ENCODE measurements around the gene LPCAT3. TPM values are rescaled to one million over a fixed set of nuclear protein-coding genes. Genes with fewer than 3 reads are reported as not detected.

Gene LPCAT3
- total RNA-seq, 1 donor from 2014 or later, result 34.4 TPM

GRCh38 chr12:6948873-6949594 lies 69.2 kb downstream of the LPCAT3 start:
- H3K4me3 Mint-ChIP-seq, result peak overlapping the region; percentile 34
- no peaks in the 10 kb centered on the region for H3K9me3 Mint-ChIP-seq

DNA sequence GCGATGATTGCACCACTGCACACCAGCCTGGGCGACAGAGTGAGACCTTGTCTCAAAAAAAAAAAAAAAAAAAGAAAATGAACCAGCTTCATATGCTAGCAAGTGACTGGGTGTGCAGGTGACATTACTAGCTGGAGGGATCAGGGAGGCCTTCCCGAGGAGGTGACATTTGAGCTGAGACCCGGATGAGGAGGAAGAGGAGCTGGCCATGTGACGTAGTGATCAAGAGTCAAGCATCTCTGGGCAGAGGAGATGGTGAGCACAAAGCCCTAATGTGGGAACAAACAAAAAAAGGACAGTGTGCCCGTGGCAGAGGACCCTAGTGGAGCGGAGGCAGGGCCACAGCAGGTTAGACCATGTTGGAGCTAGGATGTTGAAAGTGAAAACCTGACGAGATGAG lies 70.7 kb downstream of the LPCAT3 start:
- Mint-ChIP-seq H3K9me3 (no peaks in the 10 kb centered on the region), H3K27me3 (peaks cover 9% of the 10 kb centered on the region), H3K27ac (no peak overlapping the region), H3K4me1 (ENCODE audit: unreplicated experiment) (no peaks in the 10 kb centered on the region), H3K36me3 (peaks cover 4% of the 10 kb centered on the region), H3K4me3 (no peak overlapping the region)
- TF ChIP-seq, protein P1, sequence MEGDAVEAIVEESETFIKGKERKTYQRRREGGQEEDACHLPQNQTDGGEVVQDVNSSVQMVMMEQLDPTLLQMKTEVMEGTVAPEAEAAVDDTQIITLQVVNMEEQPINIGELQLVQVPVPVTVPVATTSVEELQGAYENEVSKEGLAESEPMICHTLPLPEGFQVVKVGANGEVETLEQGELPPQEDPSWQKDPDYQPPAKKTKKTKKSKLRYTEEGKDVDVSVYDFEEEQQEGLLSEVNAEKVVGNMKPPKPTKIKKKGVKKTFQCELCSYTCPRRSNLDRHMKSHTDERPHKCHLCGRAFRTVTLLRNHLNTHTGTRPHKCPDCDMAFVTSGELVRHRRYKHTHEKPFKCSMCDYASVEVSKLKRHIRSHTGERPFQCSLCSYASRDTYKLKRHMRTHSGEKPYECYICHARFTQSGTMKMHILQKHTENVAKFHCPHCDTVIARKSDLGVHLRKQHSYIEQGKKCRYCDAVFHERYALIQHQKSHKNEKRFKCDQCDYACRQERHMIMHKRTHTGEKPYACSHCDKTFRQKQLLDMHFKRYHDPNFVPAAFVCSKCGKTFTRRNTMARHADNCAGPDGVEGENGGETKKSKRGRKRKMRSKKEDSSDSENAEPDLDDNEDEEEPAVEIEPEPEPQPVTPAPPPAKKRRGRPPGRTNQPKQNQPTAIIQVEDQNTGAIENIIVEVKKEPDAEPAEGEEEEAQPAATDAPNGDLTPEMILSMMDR (conservative IDR thresholded peaks at IDR 0.05), result no peak
- no peak for DNase-seq (ENCODE audit: extremely low spot score, unreplicated experiment)

More at GRCh38 chr12:6948873-6949594, 69.2 kb downstream of the LPCAT3 start:
- Mint-ChIP-seq H3K36me3 (peaks cover 4% of the 10 kb centered on the region), H3K27me3 (peaks cover 4% of the 10 kb centered on the region), H3K4me1 (ENCODE audit: unreplicated experiment) (peaks cover 2% of the 10 kb centered on the region), H3K27ac (peak overlapping the region; percentile 42)
- DNase-seq (ENCODE audit: extremely low spot score, unreplicated experiment), result no peak
- TF ChIP-seq, protein P1 (conservative IDR thresholded peaks at IDR 0.05), result no peak

DNA sequence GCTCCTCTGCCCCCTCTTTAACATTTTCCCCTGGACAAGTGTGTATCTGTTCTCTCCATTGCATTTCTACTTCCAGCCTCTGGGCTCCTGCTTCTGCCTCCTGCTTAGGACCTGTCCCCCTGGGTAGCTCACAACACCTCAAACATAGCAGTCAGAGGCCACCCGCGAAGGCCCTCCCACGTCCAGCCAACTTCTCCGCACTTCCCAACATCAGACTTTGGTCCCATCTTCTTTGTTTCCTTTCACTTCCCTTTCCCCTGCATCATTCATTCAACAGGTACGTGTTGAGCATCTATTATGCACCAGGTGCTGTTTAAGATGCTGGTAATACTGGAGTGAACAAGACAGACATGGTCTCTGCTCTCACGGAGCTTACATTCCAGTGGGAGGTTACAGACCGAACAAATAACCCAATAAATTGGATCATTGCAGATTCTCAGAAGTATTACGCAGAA lies 71.3 kb downstream of the LPCAT3 start:
- peaks cover 8% of the 10 kb centered on the region for H3K36me3 Mint-ChIP-seq
- no peaks in the 10 kb centered on the region for H3K4me1 Mint-ChIP-seq (ENCODE audit: unreplicated experiment)
- H3K4me3 Mint-ChIP-seq, result peak overlapping the region; percentile 84
- peak overlapping the region; percentile 99 for H3K27ac Mint-ChIP-seq
- H3K9me3 Mint-ChIP-seq, result no peaks in the 10 kb centered on the region
- TF ChIP-seq, protein P1 (conservative IDR thresholded peaks at IDR 0.05), result no peak
- DNase-seq (ENCODE audit: extremely low spot score, unreplicated experiment), result no peak
- peaks cover 9% of the 10 kb centered on the region for H3K27me3 Mint-ChIP-seq

DNA sequence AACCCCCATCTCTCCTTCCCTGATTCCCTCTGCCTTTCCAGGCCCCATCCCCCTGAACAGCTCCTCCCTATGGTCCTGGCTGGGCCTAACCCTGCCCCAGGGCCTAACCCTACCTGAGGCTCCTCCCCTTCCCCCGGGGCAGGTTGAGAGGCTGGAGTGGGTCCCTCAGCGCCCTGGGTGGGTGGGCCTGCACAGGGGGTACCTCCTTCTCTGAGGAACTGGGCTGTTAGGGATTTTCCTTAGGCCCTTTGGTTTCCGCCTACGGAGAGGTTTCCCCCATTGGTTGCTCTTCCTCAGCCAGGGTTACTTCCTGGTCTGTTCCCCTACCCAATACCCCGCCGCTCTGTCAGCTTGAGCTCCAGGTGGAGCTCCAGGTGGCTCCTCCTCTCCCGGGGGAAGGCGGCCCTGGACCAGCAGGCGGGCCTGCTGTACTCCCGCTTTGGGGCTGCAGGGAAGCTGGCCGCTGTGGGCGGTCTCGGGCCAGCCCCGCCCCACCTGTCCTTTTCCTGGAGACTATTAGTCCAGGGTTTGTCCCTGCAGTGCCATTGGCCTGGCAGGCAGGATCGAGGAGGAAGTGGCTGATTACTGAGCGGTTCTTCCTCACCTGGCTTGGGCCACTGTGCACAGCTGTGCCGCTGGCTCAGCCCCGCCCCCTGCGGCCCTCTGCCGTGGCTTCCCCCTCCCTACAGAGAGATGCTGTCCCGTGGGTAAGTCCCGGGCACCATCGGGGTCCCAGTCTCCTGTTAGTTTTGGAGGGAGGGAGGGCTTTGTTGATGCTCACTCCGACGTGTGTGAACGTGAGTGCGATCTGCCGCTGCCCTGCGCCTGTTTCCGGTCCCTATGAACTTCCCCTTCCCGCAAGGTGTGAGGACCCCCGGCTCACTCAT lies 72.0 kb downstream of the LPCAT3 start:
- Mint-ChIP-seq H3K4me1 (ENCODE audit: unreplicated experiment) (no peaks in the 10 kb centered on the region), H3K9me3 (no peaks in the 10 kb centered on the region), H3K27me3 (peaks cover 9% of the 10 kb centered on the region), H3K27ac (peak overlapping the region; percentile 99), H3K4me3 (peak overlapping the region; percentile 84), H3K36me3 (peaks cover 10% of the 10 kb centered on the region)
- DNase-seq (ENCODE audit: extremely low spot score, unreplicated experiment), result peak; percentile 88
- TF ChIP-seq, protein P1 (conservative IDR thresholded peaks at IDR 0.05), result no peak

DNA sequence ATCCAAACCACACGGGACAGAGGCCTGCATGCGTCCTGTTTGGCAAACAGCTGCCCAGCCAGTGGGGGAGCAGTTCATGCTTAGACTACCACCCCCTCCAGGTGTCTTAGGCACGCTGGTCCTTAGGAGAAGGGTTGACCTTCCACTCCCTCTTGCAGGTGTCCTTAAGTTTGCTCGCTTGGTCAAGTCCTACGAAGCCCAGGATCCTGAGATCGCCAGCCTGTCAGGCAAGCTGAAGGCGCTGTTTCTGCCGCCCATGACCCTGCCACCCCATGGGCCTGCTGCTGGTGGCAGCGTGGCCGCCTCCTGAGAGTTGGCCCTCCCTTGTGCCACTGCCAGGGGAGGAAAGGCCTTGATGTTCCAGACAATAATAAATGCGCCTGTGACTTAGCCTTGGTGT lies 72.7 kb downstream of the LPCAT3 start:
- Mint-ChIP-seq H3K27me3 (peaks cover 9% of the 10 kb centered on the region), H3K36me3 (peaks cover 13% of the 10 kb centered on the region), H3K27ac (peak overlapping the region; percentile 99), H3K9me3 (no peaks in the 10 kb centered on the region), H3K4me1 (ENCODE audit: unreplicated experiment) (peaks cover under 1% of the 10 kb centered on the region), H3K4me3 (peak overlapping the region; percentile 98)
- DNase-seq (ENCODE audit: extremely low spot score, unreplicated experiment), result no peak
- TF ChIP-seq, protein P1 (conservative IDR thresholded peaks at IDR 0.05), result no peak

All from type B pancreatic cell (in vitro differentiated cells).